ENCODE measurements around the gene PSMD6. TPM values are rescaled to one million over a fixed set of nuclear protein-coding genes. Genes with fewer than 3 reads are reported as not detected.

PSMD6 gene
- total RNA-seq, 3 donors from 2014 or later: 60.9 to 74.7 (median 69.8) TPM

DNA sequence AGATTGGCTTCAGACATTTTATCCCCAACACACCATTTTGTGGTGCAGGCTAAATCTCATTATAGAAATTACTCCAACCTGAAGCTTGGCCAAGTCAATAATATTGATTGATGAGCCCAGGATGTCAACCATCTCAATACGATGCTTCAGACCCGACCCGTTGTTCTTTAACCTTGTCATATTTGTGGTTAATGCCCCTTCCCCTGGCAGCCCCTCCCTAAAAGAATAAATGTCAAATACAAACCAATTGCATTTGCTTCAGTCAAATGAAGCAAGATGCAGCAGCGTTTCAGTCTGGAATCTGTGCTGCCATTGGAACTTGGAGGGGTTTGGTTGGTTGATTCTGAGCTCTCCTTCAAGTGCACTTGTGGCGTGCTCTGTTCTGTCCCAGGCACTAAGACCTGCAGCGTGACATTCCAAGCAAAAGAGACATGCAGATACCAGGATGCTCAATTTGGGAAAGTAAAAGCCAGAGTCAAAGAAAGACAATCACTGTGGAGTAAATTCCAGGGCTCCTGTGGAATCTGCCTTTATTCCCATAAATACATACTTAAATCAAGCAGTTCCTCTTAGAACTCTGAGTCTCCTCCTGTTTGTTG, 23.8 kb upstream of the PSMD6 start:
- intact Hi-C loops (cut with DNase I; ENCODE audit: low total_unique reads): no loop called here
- no peak for DNase-seq (ENCODE audit: low spot score in 2 of 2)
- no peak for TF ChIP-seq POLR2A (IDR thresholded peaks at IDR 0.05)
- TF ChIP-seq POLR2AphosphoS5 (IDR thresholded peaks at IDR 0.05): no peak
- TF ChIP-seq, protein P1, sequence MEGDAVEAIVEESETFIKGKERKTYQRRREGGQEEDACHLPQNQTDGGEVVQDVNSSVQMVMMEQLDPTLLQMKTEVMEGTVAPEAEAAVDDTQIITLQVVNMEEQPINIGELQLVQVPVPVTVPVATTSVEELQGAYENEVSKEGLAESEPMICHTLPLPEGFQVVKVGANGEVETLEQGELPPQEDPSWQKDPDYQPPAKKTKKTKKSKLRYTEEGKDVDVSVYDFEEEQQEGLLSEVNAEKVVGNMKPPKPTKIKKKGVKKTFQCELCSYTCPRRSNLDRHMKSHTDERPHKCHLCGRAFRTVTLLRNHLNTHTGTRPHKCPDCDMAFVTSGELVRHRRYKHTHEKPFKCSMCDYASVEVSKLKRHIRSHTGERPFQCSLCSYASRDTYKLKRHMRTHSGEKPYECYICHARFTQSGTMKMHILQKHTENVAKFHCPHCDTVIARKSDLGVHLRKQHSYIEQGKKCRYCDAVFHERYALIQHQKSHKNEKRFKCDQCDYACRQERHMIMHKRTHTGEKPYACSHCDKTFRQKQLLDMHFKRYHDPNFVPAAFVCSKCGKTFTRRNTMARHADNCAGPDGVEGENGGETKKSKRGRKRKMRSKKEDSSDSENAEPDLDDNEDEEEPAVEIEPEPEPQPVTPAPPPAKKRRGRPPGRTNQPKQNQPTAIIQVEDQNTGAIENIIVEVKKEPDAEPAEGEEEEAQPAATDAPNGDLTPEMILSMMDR (IDR thresholded peaks at IDR 0.05): no peak
- no peaks in the 10 kb centered on the region for H3K27me3 ChIP-seq
- H3K36me3 ChIP-seq: no peaks in the 10 kb centered on the region
- H3K4me1 ChIP-seq: no peaks in the 10 kb centered on the region
- no peak overlapping the region for H3K4me3 ChIP-seq
- H3K9me3 ChIP-seq: no peaks in the 10 kb centered on the region
- H3K27ac ChIP-seq: no peak overlapping the region

DNA sequence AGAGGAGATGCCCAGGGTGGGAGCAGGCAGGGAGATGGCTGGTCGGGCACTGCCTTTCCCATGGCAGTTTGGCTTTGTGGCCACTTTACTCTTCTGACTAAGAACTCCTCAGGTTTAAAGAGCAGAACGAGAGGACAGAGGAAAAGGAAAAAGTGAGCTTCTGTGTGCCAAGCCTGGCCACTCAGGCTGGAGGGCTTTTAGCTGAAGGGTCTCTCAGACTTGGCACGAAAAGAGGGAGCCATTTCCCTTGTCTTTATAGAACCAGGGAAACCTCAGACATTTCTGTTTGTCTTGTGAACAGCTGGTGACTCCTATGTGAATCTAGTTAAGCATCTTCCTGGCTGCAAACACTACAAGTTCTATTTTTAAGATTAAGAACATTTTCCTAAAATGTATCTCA, 23.3 kb upstream of the PSMD6 start:
- H3K36me3 ChIP-seq: no peaks in the 10 kb centered on the region
- H3K9me3 ChIP-seq: no peaks in the 10 kb centered on the region
- no peaks in the 10 kb centered on the region for H3K27me3 ChIP-seq
- H3K4me1 ChIP-seq: no peaks in the 10 kb centered on the region
- TF ChIP-seq, protein P1 (IDR thresholded peaks at IDR 0.05): no peak
- TF ChIP-seq POLR2A (IDR thresholded peaks at IDR 0.05) (no peak), POLR2AphosphoS5 (IDR thresholded peaks at IDR 0.05) (no peak)
- intact Hi-C loops (cut with DNase I; ENCODE audit: low total_unique reads): no loop called here
- H3K4me3 ChIP-seq: no peak overlapping the region
- no peak for DNase-seq (ENCODE audit: low spot score in 2 of 2)
- no peak overlapping the region for H3K27ac ChIP-seq

DNA sequence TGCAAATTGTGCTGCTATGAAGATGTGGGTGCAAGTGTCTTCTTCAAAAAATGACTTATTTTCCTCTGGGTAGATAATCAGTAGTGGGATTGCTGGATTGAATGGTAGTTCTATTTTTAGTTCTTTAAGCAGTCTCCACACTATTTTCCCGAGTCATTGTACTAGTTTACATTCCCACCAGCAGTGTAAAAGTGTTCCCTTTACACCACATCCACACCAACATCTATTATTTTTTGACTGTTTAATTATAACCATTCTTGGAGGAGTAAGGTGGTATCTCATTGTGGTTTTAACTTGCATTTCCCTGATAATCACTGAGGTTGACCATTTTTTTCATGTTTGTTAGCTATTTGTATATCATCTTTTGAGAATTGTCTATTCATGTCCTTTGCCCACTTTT, 19.7 kb upstream of the PSMD6 start:
- Histone ChIP-seq H3K27ac (no peak overlapping the region), H3K27me3 (no peaks in the 10 kb centered on the region), H3K9me3 (no peaks in the 10 kb centered on the region), H3K4me1 (no peaks in the 10 kb centered on the region), H3K36me3 (no peaks in the 10 kb centered on the region), H3K4me3 (no peak overlapping the region)
- DNase-seq (ENCODE audit: low spot score in 2 of 2): no peak
- TF ChIP-seq POLR2AphosphoS5 (IDR thresholded peaks at IDR 0.05) (no peak), POLR2A (IDR thresholded peaks at IDR 0.05) (no peak)
- TF ChIP-seq, protein P1 (IDR thresholded peaks at IDR 0.05): no peak
- intact Hi-C loops (cut with DNase I; ENCODE audit: low total_unique reads): no loop called here

DNA sequence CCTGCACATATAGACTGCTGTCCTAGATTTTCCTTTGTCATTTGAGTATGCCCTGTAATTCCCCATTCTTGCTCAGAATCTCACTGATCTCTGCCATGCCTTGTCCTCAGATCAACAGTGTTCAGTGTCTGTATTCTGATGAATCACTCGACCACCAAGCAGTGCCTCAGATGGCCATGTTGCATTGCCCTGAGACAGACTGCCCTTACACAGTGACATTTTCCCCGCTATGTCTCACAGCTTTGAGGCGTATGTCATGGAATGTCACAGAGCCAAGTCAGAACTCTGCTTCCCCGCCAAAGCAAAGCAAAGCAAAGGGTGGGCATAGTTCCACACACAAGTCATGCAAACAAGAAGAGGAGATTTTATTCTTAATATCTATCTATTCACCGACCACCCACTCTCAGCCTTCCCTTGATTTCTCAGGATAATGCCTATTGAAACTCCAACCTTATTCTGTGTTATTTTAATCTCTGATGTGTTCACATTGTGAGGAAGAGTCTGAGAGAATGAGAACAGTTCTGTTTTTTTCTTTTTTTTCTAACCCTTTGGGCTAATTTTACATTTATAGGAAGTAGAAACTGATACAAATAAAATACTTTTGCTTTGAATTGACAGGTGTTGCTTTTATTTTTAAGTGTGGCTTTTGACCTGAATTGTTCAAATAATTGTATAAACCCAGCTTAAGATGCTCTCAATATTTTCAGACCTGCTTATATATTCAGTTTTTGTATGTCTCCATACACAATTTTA, 16.9 kb upstream of the PSMD6 start:
- no peak for DNase-seq (ENCODE audit: low spot score in 2 of 2)
- intact Hi-C loops (cut with DNase I; ENCODE audit: low total_unique reads): loop anchor here (10.0 kb wide), 1 partner anchor 355 kb away; no protein-coding TSS in a partner anchor
- Histone ChIP-seq H3K9me3 (no peaks in the 10 kb centered on the region), H3K27ac (no peak overlapping the region), H3K4me1 (no peaks in the 10 kb centered on the region), H3K36me3 (no peaks in the 10 kb centered on the region), H3K4me3 (no peak overlapping the region), H3K27me3 (no peaks in the 10 kb centered on the region)
- TF ChIP-seq POLR2AphosphoS5 (IDR thresholded peaks at IDR 0.05): no peak
- TF ChIP-seq, protein P1 (IDR thresholded peaks at IDR 0.05): no peak
- TF ChIP-seq POLR2A (IDR thresholded peaks at IDR 0.05): no peak

DNA sequence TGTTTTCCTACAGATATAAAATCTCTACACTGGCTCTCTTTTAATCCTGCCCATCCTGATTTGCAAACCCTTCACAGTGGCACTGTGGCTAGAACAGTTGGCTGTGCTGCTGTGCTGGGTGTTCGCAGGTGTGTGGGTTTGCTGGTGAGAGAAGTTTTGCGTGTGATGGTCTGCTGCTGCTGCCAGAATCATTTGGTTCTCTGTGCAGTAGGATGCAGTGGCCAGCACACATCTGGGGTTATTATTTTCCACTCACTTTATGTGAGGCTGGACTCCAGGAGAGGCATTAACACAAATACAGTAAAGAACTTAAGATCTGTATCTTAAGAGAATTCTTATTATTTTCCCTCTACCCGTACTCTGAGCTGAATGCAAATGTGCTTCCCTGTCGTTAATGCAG, 16.0 kb upstream of the PSMD6 start:
- no peak for DNase-seq (ENCODE audit: low spot score in 2 of 2)
- intact Hi-C loops (cut with DNase I; ENCODE audit: low total_unique reads): loop anchor here (10.0 kb wide), 1 partner anchor 355 kb away; no protein-coding TSS in a partner anchor
- Histone ChIP-seq H3K27ac (no peak overlapping the region), H3K27me3 (no peaks in the 10 kb centered on the region), H3K4me3 (no peak overlapping the region), H3K4me1 (no peaks in the 10 kb centered on the region), H3K9me3 (no peaks in the 10 kb centered on the region), H3K36me3 (no peaks in the 10 kb centered on the region)
- TF ChIP-seq, protein P1 (IDR thresholded peaks at IDR 0.05): no peak
- no peak for TF ChIP-seq POLR2A (IDR thresholded peaks at IDR 0.05)
- TF ChIP-seq POLR2AphosphoS5 (IDR thresholded peaks at IDR 0.05): no peak

Measured in breast epithelium (tissue), 4 donors.